Adrenal gland (tissue), 12 donors: ENCODE measurements around the gene AGBL4. TPM values are rescaled to one million over a fixed set of nuclear protein-coding genes. Genes with fewer than 3 reads are reported as not detected.

Experiments used
- DNase-seq, 7 donors: peaks; one replicate each; pipeline ENCODE4 v3.0.0-alpha.2; 2019 to 2020
- H3K27ac ChIP-seq, 5 donors: fragments of 200-600 bp; sonication (generic) in 4 of 5; 1 replicate in 3 of 5; 2 replicates in 2 of 5; pipeline versions ENCODE4 v1.5.1 to v1.8.0; 2016 to 2020; ENCODE audit warnings: mild to moderate bottlenecking in 1 of 5
- H3K27me3 ChIP-seq: fragments of 200-600 bp; 2 replicates; pipeline ENCODE4 v1.8.0; 2021
- H3K36me3 ChIP-seq, 2 donors: fragments of 200-600 bp; replicated peaks in 1 of 2; 1 replicate in 1 of 2; 2 replicates in 1 of 2; pipeline versions ENCODE4 v1.5.1 to v1.8.0; 2018 to 2022
- H3K4me1 ChIP-seq, 2 donors: fragments of 200-600 bp; replicated peaks in 1 of 2; 1 replicate in 1 of 2; 2 replicates in 1 of 2; pipeline versions ENCODE4 v1.5.1 to v1.8.0; 2018 to 2021
- H3K4me3 ChIP-seq, 4 donors: fragments of 200-600 bp; sonication (generic) in 3 of 4; one replicate each; pipeline ENCODE4 v1.5.1; 2016 to 2018
- H3K9me3 ChIP-seq, 3 donors: fragments of 200-600 bp; sonication (generic) in 1 of 3; replicated peaks in 1 of 3; 1 replicate in 2 of 3; 2 replicates in 1 of 3; pipeline versions ENCODE4 v1.5.1 to v1.8.0; 2016 to 2021
- CTCF ChIP-seq, 6 experiments: fragments of 450-650 bp in 4 of 6; fragments of 200-600 bp in 2 of 6; sonication (generic) in 1 of 6; IDR thresholded peaks; 1 replicate in 5 of 6; 2 replicates in 1 of 6; pipeline versions ENCODE4 v1.5.1 to v1.8.0; 2016 to 2021; ENCODE audit warnings: antibody characterized with exemption in 6 of 6, mild to moderate bottlenecking in 2 of 6, moderate library complexity in 1 of 6
- POLR2A ChIP-seq, 2 donors: fragments of 450-650 bp; IDR thresholded peaks; one replicate each; pipeline ENCODE4 v1.6.1; 2017; ENCODE audit warnings: antibody characterized with exemption in 2 of 2, mild to moderate bottlenecking in 2 of 2, moderate library complexity in 1 of 2
- WGBS, 4 donors: extraction: QIAGEN DNeasy Blood & Tissue Kit in 2 of 4; methylation state at CpG; one replicate each; pipeline versions ENCODE4 v1.1.5 to v1.1.7; 2013 to 2017; 5-methylcytosine and 5-hydroxymethylcytosine counted together
- intact Hi-C, 2 donors: fragments of 100-400 bp; cut with DNase I; formaldehyde crosslinking; loops; one replicate each; pipeline versions ENCODE4 v1.14.1 to v1.15.0; 2022 to 2023
- polyA plus RNA-seq, 3 donors: library from polyadenylated mRNA; stranded (reverse); fragments of 200-250 nt in 2 of 3; fragments of 350-450 nt in 1 of 3; fragmentation: Illumina TruSeq in 1 of 3; extraction: RNeasy Lipid Tissue Mini Kit (QIAGEN cat#74804) in 1 of 3; gene quantifications; one replicate each; pipeline ENCODE4 v1.2.3, GENCODE V29; 2013 to 2014
- total RNA-seq, 9 donors: library from RNA; depleted of rRNA in 4 of 9; stranded (reverse); fragments of >200 nt in 4 of 9; fragments of 120-200 nt in 1 of 9; fragmentation: NEBNext Ultra II Directional in 1 of 9; extraction: Animal tissue kit (Norgen Biotek cat#: 25700) in 1 of 9; gene quantifications; one replicate each; pipeline versions ENCODE4 v1.1.0 to v1.2.4, GENCODE V29; 2013 to 2023
- donor health status: healthy with polysubstance abuse.
- donor health status: Bipolar disorder and iron deficiency.
- donor health status: DM: yes; HTN: yes; CAD: no.
- donor health status: DM: no; HTN: no; CAD: no.
- donor health status: DM: no; HTN: no; CAD: no.
- donor health status: DM: yes; HTN: yes; CAD: no.

Gene AGBL4
- total and polyA plus RNA-seq, 12 donors, result 0.10 to 1.9 (median 0.80) TPM; not detected in 2

- 83 to 98% (median 88%) methylated on average over 3 of the region's 3 CpGs for WGBS, 4 donors
- Histone ChIP-seq H3K4me3 (no peak overlapping the region), H3K36me3 (no peaks in the 10 kb centered on the region), H3K9me3 (no peaks in the 10 kb centered on the region), H3K4me1 (peaks cover 0 to 9% of the 10 kb centered on the region in 2 donors), H3K27ac (no peak overlapping the region), H3K27me3 (no peaks in the 10 kb centered on the region)
- TF ChIP-seq CTCF (IDR thresholded peaks at IDR 0.05), result no peak
- intact Hi-C loops, result no loop called here
- no peak for DNase-seq
Observed at GRCh38 chr1:48920851-48921250, 1102.9 kb downstream of the AGBL4 start.

- no peak overlapping the region for H3K4me3 ChIP-seq
- 48 to 64% (median 51%) methylated on average over 8 of the region's 8 CpGs for WGBS, 4 donors
Observed at GRCh38 chr1:48917901-48918603, 1105.7 kb downstream of the AGBL4 start.

GRCh38 chr1:48917070-48917454 is 1106.7 kb downstream of the AGBL4 start:
- 86 to 95% (median 89%) methylated on average over 2 of the region's 2 CpGs for WGBS, 4 donors
- intact Hi-C loops, result no loop called here

More at GRCh38 chr1:48917901-48918603, 1105.7 kb downstream of the AGBL4 start:
- TF ChIP-seq CTCF (IDR thresholded peaks at IDR 0.05) (no peak), POLR2A (IDR thresholded peaks at IDR 0.05) (no peak)
- H3K4me1 ChIP-seq, result peaks cover 0 to 9% of the 10 kb centered on the region in 2 donors
- peak overlapping the region in 1 of 5 donors; percentile 28 for H3K27ac ChIP-seq
- no peaks in the 10 kb centered on the region for H3K9me3 ChIP-seq
- intact Hi-C loops, result no loop called here
- peak; percentile 40 to 90 (median 75) for DNase-seq
- no peaks in the 10 kb centered on the region for H3K27me3 ChIP-seq
- H3K36me3 ChIP-seq, result no peaks in the 10 kb centered on the region

More at GRCh38 chr1:48917070-48917454, 1106.7 kb downstream of the AGBL4 start:
- Histone ChIP-seq H3K9me3 (no peaks in the 10 kb centered on the region), H3K4me1 (peaks cover 0 to 9% of the 10 kb centered on the region in 2 donors), H3K27me3 (no peaks in the 10 kb centered on the region), H3K36me3 (no peaks in the 10 kb centered on the region), H3K4me3 (no peak overlapping the region), H3K27ac (no peak overlapping the region)
- no peak for DNase-seq
- no peak for TF ChIP-seq POLR2A (IDR thresholded peaks at IDR 0.05)
- TF ChIP-seq CTCF (IDR thresholded peaks at IDR 0.05), result no peak
